ENCODE data around the gene PRRG2.

DNA sequence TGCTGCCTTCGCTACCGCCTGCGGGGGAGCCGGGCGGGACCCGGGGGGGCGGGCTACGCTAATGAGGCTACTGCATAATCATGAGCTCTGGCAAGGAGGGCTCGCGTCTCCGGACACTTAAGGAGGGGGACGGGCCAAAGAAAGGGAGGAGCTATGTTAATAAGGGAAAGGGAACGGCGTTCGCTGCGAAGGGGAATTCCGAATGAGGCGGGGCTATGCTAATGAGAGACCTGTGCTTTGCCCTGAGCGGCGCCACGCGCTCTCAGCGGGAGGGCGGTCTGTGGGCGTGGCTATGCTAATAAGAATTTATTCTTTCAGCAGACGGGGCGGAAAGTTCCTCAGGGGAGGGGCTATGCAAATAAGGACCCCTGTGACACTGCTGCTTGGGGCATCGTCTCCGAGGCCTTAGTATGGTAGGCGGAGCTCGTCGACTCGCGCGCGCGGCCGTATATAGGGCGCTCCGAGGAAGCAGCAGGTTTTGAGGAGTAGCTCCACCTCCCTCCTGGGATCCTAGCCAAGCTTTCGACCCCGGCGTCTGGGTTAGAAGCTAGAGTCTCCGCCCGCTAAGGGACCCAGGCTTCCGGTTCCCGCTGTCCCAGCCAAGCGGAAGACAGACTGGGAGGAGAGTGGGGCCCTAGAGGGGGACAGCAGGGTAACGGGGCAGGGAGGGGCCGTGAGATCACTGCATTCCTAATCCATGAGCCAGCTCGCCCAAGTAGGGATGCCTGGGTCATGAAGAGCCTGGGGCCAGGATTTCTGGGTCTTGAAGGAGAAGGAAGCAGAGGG, 59.2 kb downstream of the PRRG2 start, which contains the start of gene RRAS:
- TF ChIP-seq POLR2AphosphoS5 (IDR thresholded peaks at IDR 0.05; ENCODE audit: low read depth) (peak; percentile 59), EZH2 (IDR thresholded peaks at IDR 0.05; ENCODE audit: low read depth, unreplicated experiment) (no peak), ZNF331 (CRISPR knock-in tag; IDR thresholded peaks at IDR 0.05; ENCODE audit: low read depth) (no peak)
- TF ChIP-seq, protein P1, sequence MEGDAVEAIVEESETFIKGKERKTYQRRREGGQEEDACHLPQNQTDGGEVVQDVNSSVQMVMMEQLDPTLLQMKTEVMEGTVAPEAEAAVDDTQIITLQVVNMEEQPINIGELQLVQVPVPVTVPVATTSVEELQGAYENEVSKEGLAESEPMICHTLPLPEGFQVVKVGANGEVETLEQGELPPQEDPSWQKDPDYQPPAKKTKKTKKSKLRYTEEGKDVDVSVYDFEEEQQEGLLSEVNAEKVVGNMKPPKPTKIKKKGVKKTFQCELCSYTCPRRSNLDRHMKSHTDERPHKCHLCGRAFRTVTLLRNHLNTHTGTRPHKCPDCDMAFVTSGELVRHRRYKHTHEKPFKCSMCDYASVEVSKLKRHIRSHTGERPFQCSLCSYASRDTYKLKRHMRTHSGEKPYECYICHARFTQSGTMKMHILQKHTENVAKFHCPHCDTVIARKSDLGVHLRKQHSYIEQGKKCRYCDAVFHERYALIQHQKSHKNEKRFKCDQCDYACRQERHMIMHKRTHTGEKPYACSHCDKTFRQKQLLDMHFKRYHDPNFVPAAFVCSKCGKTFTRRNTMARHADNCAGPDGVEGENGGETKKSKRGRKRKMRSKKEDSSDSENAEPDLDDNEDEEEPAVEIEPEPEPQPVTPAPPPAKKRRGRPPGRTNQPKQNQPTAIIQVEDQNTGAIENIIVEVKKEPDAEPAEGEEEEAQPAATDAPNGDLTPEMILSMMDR (conservative IDR thresholded peaks at IDR 0.05; ENCODE audit: low read depth in 2 of 2), result no peak
